MCF 10A (cell line): ENCODE results near the gene P3R3URF. TPM values are rescaled to one million over a fixed set of nuclear protein-coding genes. Genes with fewer than 3 reads are reported as not detected.
A peak's percentile ranks its signal among the peaks of the same experiment; 100 is the strongest.

Experiments used
- BruUV-seq: library from RNA; stranded (reverse); fragments of 400-500 nt; replicated peaks from 2 replicates; lab custom pipeline; 2021; lab: Mats Ljungman, UMichigan
- CTCF ChIA-PET: fragments of 300-600 bp; sonication (Branson Sonifier 250); formaldehyde crosslinking; extraction: SDS; loops from one replicate; lab custom pipeline; 2021; ENCODE audit warnings: antibody characterized with exemption, inconsistent platforms; lab: Yijun Ruan, JAX
- POLR2A ChIA-PET: fragments of 300-600, 350-650 bp; sonication (Branson Sonifier 250); formaldehyde crosslinking; extraction: SDS; loops from one replicate; lab custom pipeline; 2020; ENCODE audit warnings: antibody characterized with exemption, inconsistent platforms; lab: Yijun Ruan, JAX
- DNase-seq: peaks from one replicate; pipeline ENCODE4 v3.0.0-alpha.2; 2018; ENCODE audit not compliant: unreplicated experiment
- H3K27ac Mint-ChIP-seq: one replicate; pipeline ENCODE4 v1.8.0; 2022; ENCODE audit warnings: mild to moderate bottlenecking, low read depth, mixed read lengths; ENCODE audit not compliant: unreplicated experiment
- H3K27me3 Mint-ChIP-seq: one replicate; pipeline ENCODE4 v1.8.0; 2022; ENCODE audit warnings: mixed read lengths; ENCODE audit not compliant: insufficient read depth, unreplicated experiment
- H3K36me3 Mint-ChIP-seq: one replicate; pipeline ENCODE4 v1.8.0; 2022; ENCODE audit warnings: mild to moderate bottlenecking, moderate library complexity, mixed read lengths; ENCODE audit not compliant: insufficient read depth, unreplicated experiment
- H3K4me1 Mint-ChIP-seq: one replicate; pipeline ENCODE4 v1.8.0; 2022; ENCODE audit warnings: mixed read lengths; ENCODE audit not compliant: insufficient read depth, unreplicated experiment
- H3K4me3 Mint-ChIP-seq: one replicate; pipeline ENCODE4 v1.8.0; 2022; ENCODE audit warnings: mild to moderate bottlenecking, moderate library complexity, mixed read lengths; ENCODE audit not compliant: unreplicated experiment
- H3K9me3 Mint-ChIP-seq: one replicate; pipeline ENCODE4 v1.8.0; 2022; ENCODE audit warnings: mixed read lengths; ENCODE audit not compliant: unreplicated experiment
- CTCF ChIP-seq: fragments of 200-600 bp; IDR thresholded peaks from one replicate; pipeline ENCODE4 v1.8.0; 2022; ENCODE audit warnings: antibody characterized with exemption, mild to moderate bottlenecking; ENCODE audit not compliant: unreplicated experiment
- intact Hi-C: fragments of 100-400 bp; cut with micrococcal nuclease; formaldehyde crosslinking; loops from 2 replicates; pipeline ENCODE4 v1.14.1; 2022
- total RNA-seq: library from RNA; stranded (reverse); gene quantifications from 2 replicates; pipeline ENCODE4 v1.2.3, GENCODE V29; 2022

The P3R3URF gene
- total RNA-seq, 1 experiment from 2014 or later = not detected

GRCh38 chr1:46181343-46182260, 5.3 kb upstream of the P3R3URF start:
- Mint-ChIP-seq H3K4me1 (peaks cover 17% of the 10 kb centered on the region), H3K27ac (no peak overlapping the region), H3K27me3 (no peaks in the 10 kb centered on the region), H3K4me3 (no peak overlapping the region), H3K9me3 (no peaks in the 10 kb centered on the region), H3K36me3 (peaks cover 20% of the 10 kb centered on the region)
- intact Hi-C loops = loop anchor here (5.0 kb wide), 1 partner anchor 166 kb away; no protein-coding TSS in a partner anchor
- ChIA-PET CTCF (interaction anchor here (0.6 to 11.5 kb wide), 25 partner anchors 9 to 339 kb away, joined by 3 to 266 read pairs (median 5); no protein-coding TSS in a partner anchor), POLR2A (interaction anchor here (0.6 to 6.6 kb wide), 23 partner anchors 14 to 496 kb away, joined by 3 to 125 read pairs (median 6); partner anchors contain the start of genes GPBP1L1, LRRC41, LURAP1 and PIK3R3)
- DNase-seq = peak; percentile 40
- TF ChIP-seq CTCF = no peak
- no TSS peak for BruUV-seq

- POLR2A ChIA-PET = interaction anchor here (0.5 to 6.6 kb wide), 15 partner anchors 9 to 494 kb away, joined by 3 to 125 read pairs (median 6); partner anchors contain the start of genes GPBP1L1, NSUN4, PIK3R3 and POMGNT1
- Mint-ChIP-seq H3K36me3 (peaks cover 10% of the 10 kb centered on the region), H3K4me1 (peaks cover 14% of the 10 kb centered on the region), H3K4me3 (no peak overlapping the region), H3K27me3 (no peaks in the 10 kb centered on the region), H3K27ac (no peak overlapping the region), H3K9me3 (no peaks in the 10 kb centered on the region)
- DNase-seq = peak; percentile 85
- BruUV-seq = no TSS peak
- intact Hi-C loops = loop anchor here (1.0 to 5.0 kb wide), 2 partner anchors 43 to 167 kb away; no protein-coding TSS in a partner anchor
- TF ChIP-seq CTCF = peak; percentile 68
- CTCF ChIA-PET = interaction anchor here (0.5 to 11.5 kb wide), 30 partner anchors 11 to 377 kb away, joined by 3 to 266 read pairs (median 4); no protein-coding TSS in a partner anchor
Observed at GRCh38 chr1:46180082-46180616, 3.9 kb upstream of the P3R3URF start.

GRCh38 chr1:46179138-46180081, 3.1 kb upstream of the P3R3URF start:
- Mint-ChIP-seq H3K4me3 (no peak overlapping the region), H3K4me1 (peaks cover 7% of the 10 kb centered on the region), H3K9me3 (no peaks in the 10 kb centered on the region), H3K27me3 (no peaks in the 10 kb centered on the region), H3K36me3 (peaks cover 6% of the 10 kb centered on the region), H3K27ac (no peak overlapping the region)
- peak; percentile 89 for TF ChIP-seq CTCF
- ChIA-PET CTCF (interaction anchor here (0.6 to 11.5 kb wide), 22 partner anchors 8 to 415 kb away, joined by 3 to 266 read pairs (median 4); partner anchors contain the start of gene PIK3R3), POLR2A (interaction anchor here (1.0 to 6.6 kb wide), 6 partner anchors 9 to 289 kb away, joined by 5 to 125 read pairs (median 56); partner anchors contain the start of genes PIK3R3 and POMGNT1)
- intact Hi-C loops = loop anchor here (1.0 to 10.0 kb wide), 5 partner anchors 44 to 295 kb away; partner anchors contain the start of gene PIK3R3
- no TSS peak for BruUV-seq
- peak; percentile 94 for DNase-seq
